Gastroesophageal sphincter (tissue), 3 donors: Measurements from ENCODE around the gene DYSF.

Experiments used
- POLR2A ChIP-seq, 2 donors: fragments of 450-650 bp; IDR thresholded peaks; one replicate each; pipeline ENCODE4 v1.6.1; 2017; ENCODE audit warnings: antibody characterized with exemption in 2 of 2, mild to moderate bottlenecking in 2 of 2, moderate library complexity in 1 of 2
- POLR2AphosphoS5 ChIP-seq: sonication (generic); formaldehyde crosslinking; IDR thresholded peaks from one replicate; pipeline ENCODE4 v1.6.1; 2017; ENCODE audit warnings: antibody characterized with exemption
- TF ChIP-seq, protein P1 (sequence below), 4 experiments: fragments of 200-600 bp in 2 of 4; fragments of 450-650 bp in 2 of 4; sonication (generic) in 1 of 4; IDR thresholded peaks; one replicate each; pipeline ENCODE4 v1.5.1; 2017 to 2019; ENCODE audit warnings: antibody characterized with exemption in 4 of 4, mild to moderate bottlenecking in 2 of 4, moderate library complexity in 2 of 4

DNA sequence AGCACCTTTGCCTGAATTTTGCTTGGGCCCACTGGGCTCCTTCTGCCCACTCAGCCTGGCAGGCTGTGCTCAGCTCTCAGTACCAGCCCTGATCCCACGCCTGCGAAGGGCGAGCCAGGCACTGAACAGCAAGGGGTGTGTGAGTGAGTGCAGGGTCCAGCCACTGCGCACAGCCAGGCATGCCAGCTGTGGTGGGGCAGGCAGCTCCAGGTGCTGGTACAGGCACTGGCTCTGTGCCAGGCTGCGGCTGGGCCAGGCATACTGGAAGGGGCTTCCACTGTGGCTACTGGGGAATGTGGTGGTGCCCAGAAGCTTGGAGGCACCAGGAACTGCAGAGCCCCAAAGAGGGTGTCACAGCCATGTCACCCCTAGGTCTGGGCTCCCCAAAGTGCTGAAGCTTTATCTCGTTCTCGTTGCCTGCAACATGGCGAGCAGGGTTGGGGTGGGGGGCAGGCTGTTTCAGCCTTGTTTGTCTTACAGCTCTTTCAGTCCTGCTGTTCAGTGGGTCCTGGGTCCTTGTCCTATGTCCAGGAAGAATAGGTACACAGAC is 8.8 kb downstream of the DYSF start:
- TF ChIP-seq, protein P1, sequence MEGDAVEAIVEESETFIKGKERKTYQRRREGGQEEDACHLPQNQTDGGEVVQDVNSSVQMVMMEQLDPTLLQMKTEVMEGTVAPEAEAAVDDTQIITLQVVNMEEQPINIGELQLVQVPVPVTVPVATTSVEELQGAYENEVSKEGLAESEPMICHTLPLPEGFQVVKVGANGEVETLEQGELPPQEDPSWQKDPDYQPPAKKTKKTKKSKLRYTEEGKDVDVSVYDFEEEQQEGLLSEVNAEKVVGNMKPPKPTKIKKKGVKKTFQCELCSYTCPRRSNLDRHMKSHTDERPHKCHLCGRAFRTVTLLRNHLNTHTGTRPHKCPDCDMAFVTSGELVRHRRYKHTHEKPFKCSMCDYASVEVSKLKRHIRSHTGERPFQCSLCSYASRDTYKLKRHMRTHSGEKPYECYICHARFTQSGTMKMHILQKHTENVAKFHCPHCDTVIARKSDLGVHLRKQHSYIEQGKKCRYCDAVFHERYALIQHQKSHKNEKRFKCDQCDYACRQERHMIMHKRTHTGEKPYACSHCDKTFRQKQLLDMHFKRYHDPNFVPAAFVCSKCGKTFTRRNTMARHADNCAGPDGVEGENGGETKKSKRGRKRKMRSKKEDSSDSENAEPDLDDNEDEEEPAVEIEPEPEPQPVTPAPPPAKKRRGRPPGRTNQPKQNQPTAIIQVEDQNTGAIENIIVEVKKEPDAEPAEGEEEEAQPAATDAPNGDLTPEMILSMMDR (IDR thresholded peaks at IDR 0.05): no peak
- no peak for TF ChIP-seq POLR2AphosphoS5
- TF ChIP-seq POLR2A (IDR thresholded peaks at IDR 0.05): no peak
